K562 (cell line): ENCODE results near the gene LCA5L. TPM values are rescaled to one million over a fixed set of nuclear protein-coding genes. Genes with fewer than 3 reads are reported as not detected.

Source experiments
- FIP1L1 ChIP-seq: fragments of 200-400 bp; formaldehyde crosslinking; IDR thresholded peaks from 2 replicates; pipeline ENCODE4 v1.6.1; 2018; ENCODE audit warnings: mild to moderate bottlenecking, low read depth, low read length; ENCODE audit not compliant: poor library complexity, severe bottlenecking
- GATAD2B ChIP-seq: fragments of 450-650 bp; IDR thresholded peaks from 2 replicates; pipeline ENCODE4 v1.6.1; 2017; ENCODE audit warnings: mild to moderate bottlenecking, borderline replicate concordance
- PTTG1 ChIP-seq: fragments of 450-650 bp; IDR thresholded peaks from 2 replicates; pipeline ENCODE4 v1.6.1; 2016; ENCODE audit warnings: low read depth, mild to moderate bottlenecking, missing genetic modification characterization, missing compliant biosample characterization
- PURB ChIP-seq: sonication (generic); formaldehyde crosslinking; IDR thresholded peaks from 2 replicates; pipeline ENCODE4 v1.9.0; 2021; ENCODE audit warnings: low read depth, mild to moderate bottlenecking, missing genetic modification reagents
- RBM22 ChIP-seq: fragments of 200-400 bp; formaldehyde crosslinking; IDR thresholded peaks from 2 replicates; pipeline ENCODE4 v1.6.1; 2018; ENCODE audit warnings: low read length, low read depth; ENCODE audit not compliant: poor library complexity, severe bottlenecking
- TAF15 ChIP-seq: fragments of 200-400 bp; formaldehyde crosslinking; IDR thresholded peaks from 2 replicates; pipeline ENCODE4 v1.6.1; 2017; ENCODE audit warnings: mild to moderate bottlenecking, low read depth, low read length, moderate library complexity
- XRCC3 ChIP-seq: fragments of 450-650 bp; IDR thresholded peaks from 2 replicates; pipeline ENCODE4 v1.6.1; 2017; ENCODE audit warnings: mild to moderate bottlenecking, moderate library complexity
- ZNF143 ChIP-seq: sonication (generic); formaldehyde crosslinking; IDR thresholded peaks from 2 replicates; pipeline ENCODE4 v1.9.0; 2022; ENCODE audit warnings: mild to moderate bottlenecking, missing genetic modification reagents
- ZNF23 ChIP-seq: fragments of 250-450 bp; sonication (Bioruptor Pico); IDR thresholded peaks from 2 replicates; pipeline ENCODE4 v1.4.0; 2020; ENCODE audit warnings: mild to moderate bottlenecking
- ZNF408 ChIP-seq: fragments of 250-450 bp; sonication (Bioruptor Pico); IDR thresholded peaks from 2 replicates; pipeline ENCODE4 v1.4.0; 2020; ENCODE audit warnings: low read depth, mild to moderate bottlenecking, moderate library complexity
- ZNF75A ChIP-seq: fragments of 450-650 bp; formaldehyde crosslinking; IDR thresholded peaks from 2 replicates; pipeline ENCODE4 v1.4.0; 2020; ENCODE audit warnings: mild to moderate bottlenecking
- ZNF780A ChIP-seq: fragments of 250-450 bp; sonication (Bioruptor Pico); IDR thresholded peaks from 2 replicates; pipeline ENCODE4 v1.5.0; 2021; ENCODE audit warnings: mild to moderate bottlenecking
- polyA plus RNA-seq, 8 experiments: library from polyadenylated mRNA; depleted of rRNA in 4 of 8; stranded (reverse) in 5 of 8; unstranded in 3 of 8; fragments of >200 nt; fragmentation: Nextera tagmentation in 2 of 8; fragmentation: Illumina TruSeq in 1 of 8; extraction: Ambion mirVana in 2 of 8; extraction: Trizol in 1 of 8; gene quantifications; 2 replicates each; pipeline versions ENCODE4 v1.2.1 to v1.2.3, GENCODE V29; 2011 to 2014; ENCODE audit warnings: inconsistent platforms in 1 of 8, missing spikeins in 1 of 8
- total RNA-seq, 7 experiments: library from RNA; depleted of rRNA in 6 of 7; stranded (reverse); fragments of >200 nt in 6 of 7; fragmentation: Illumina TruSeq in 2 of 7; extraction: Trizol in 2 of 7; gene quantifications; 2 replicates each; pipeline versions ENCODE4 v1.2.1 to v1.2.3, GENCODE V29; 2011 to 2021; ENCODE audit warnings: low replicate concordance in 1 of 7
- TF ChIP-seq, protein P1 (sequence below): fragments of 200-800 bp; sonication (Bioruptor generic); IDR thresholded peaks from 2 replicates; pipeline ENCODE4 v1.6.1; 2016; ENCODE audit warnings: missing genetic modification characterization, missing compliant biosample characterization
- TF ChIP-seq, protein P2 (sequence below): fragments of 150-350 bp; IDR thresholded peaks from 2 replicates; pipeline ENCODE4 v1.6.1; 2014; ENCODE audit warnings: low read depth, mild to moderate bottlenecking, low read length, borderline replicate concordance

Gene LCA5L
- total and polyA plus RNA-seq, 9 of the 15 experiments (the other 6 are each of a cell fraction or from before 2014, with no cell fraction given): 1.8 to 4.9 (median 3.8) TPM

DNA sequence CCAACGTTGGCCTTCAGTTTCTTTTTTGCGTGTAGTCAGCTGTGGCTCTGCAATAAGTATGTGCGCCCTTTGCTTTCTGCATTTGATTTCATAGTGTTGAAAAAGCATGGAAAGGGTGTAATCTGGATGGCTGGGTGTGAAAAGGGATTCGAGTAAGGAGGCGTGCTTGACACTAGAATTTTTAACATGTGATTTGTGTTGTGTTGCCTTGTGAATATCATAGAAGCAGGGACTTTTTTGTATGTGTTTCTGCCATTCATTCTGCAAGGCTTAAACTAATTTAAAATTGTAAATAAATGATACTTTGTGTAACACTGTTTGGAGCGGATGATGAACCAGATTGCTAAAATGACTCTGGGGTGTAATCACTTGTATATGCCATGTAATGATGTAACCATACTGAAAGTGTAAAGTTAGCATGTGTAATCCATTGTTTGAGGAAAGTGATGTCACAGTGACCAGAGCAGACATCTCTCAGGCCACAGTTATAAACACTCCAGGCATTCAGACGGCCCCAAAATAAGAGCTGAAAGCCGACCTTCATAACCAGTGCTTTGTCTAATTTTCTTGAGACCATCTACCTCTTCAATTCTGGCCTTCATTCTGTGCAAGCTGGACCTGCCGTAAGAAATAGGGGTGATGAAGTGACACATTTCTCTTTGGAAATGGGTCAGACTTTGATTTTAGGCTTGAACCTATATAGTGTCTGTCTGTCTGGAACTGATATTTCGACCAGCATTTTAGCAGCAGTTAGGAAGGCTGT is 6.8 kb upstream of the LCA5L start (continued):
- TF ChIP-seq PTTG1 (tag) (no peak), RBM22 (no peak), ZNF75A (CRISPR knock-in tag) (no peak), GATAD2B (no peak), FIP1L1 (no peak), ZNF780A (CRISPR knock-in tag) (no peak), ZNF408 (CRISPR knock-in tag) (no peak), PURB (CRISPR knock-in tag) (no peak), ZNF143 (no peak), TAF15 (no peak), XRCC3 (no peak), ZNF23 (CRISPR knock-in tag) (no peak)
- TF ChIP-seq, protein P1, sequence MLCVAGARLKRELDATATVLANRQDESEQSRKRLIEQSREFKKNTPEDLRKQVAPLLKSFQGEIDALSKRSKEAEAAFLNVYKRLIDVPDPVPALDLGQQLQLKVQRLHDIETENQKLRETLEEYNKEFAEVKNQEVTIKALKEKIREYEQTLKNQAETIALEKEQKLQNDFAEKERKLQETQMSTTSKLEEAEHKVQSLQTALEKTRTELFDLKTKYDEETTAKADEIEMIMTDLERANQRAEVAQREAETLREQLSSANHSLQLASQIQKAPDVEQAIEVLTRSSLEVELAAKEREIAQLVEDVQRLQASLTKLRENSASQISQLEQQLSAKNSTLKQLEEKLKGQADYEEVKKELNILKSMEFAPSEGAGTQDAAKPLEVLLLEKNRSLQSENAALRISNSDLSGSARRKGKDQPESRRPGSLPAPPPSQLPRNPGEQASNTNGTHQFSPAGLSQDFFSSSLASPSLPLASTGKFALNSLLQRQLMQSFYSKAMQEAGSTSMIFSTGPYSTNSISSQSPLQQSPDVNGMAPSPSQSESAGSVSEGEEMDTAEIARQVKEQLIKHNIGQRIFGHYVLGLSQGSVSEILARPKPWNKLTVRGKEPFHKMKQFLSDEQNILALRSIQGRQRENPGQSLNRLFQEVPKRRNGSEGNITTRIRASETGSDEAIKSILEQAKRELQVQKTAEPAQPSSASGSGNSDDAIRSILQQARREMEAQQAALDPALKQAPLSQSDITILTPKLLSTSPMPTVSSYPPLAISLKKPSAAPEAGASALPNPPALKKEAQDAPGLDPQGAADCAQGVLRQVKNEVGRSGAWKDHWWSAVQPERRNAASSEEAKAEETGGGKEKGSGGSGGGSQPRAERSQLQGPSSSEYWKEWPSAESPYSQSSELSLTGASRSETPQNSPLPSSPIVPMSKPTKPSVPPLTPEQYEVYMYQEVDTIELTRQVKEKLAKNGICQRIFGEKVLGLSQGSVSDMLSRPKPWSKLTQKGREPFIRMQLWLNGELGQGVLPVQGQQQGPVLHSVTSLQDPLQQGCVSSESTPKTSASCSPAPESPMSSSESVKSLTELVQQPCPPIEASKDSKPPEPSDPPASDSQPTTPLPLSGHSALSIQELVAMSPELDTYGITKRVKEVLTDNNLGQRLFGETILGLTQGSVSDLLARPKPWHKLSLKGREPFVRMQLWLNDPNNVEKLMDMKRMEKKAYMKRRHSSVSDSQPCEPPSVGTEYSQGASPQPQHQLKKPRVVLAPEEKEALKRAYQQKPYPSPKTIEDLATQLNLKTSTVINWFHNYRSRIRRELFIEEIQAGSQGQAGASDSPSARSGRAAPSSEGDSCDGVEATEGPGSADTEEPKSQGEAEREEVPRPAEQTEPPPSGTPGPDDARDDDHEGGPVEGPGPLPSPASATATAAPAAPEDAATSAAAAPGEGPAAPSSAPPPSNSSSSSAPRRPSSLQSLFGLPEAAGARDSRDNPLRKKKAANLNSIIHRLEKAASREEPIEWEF: no peak
- TF ChIP-seq, protein P2, sequence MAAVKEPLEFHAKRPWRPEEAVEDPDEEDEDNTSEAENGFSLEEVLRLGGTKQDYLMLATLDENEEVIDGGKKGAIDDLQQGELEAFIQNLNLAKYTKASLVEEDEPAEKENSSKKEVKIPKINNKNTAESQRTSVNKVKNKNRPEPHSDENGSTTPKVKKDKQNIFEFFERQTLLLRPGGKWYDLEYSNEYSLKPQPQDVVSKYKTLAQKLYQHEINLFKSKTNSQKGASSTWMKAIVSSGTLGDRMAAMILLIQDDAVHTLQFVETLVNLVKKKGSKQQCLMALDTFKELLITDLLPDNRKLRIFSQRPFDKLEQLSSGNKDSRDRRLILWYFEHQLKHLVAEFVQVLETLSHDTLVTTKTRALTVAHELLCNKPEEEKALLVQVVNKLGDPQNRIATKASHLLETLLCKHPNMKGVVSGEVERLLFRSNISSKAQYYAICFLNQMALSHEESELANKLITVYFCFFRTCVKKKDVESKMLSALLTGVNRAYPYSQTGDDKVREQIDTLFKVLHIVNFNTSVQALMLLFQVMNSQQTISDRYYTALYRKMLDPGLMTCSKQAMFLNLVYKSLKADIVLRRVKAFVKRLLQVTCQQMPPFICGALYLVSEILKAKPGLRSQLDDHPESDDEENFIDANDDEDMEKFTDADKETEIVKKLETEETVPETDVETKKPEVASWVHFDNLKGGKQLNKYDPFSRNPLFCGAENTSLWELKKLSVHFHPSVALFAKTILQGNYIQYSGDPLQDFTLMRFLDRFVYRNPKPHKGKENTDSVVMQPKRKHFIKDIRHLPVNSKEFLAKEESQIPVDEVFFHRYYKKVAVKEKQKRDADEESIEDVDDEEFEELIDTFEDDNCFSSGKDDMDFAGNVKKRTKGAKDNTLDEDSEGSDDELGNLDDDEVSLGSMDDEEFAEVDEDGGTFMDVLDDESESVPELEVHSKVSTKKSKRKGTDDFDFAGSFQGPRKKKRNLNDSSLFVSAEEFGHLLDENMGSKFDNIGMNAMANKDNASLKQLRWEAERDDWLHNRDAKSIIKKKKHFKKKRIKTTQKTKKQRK: no peak
